CD8-positive, alpha-beta memory T cell (primary cell): ENCODE data around the gene SLC6A13. TPM values are rescaled to one million over a fixed set of nuclear protein-coding genes. Genes with fewer than 3 reads are reported as not detected.

Experiments
- CTCF ChIA-PET: fragments of 350-600 bp; sonication (Branson Sonifier 250); formaldehyde crosslinking; loops from one replicate; lab custom pipeline; 2021; ENCODE audit warnings: antibody characterized with exemption; lab: Charles Lee
- POLR2A ChIA-PET: fragments of 350-600 bp; sonication (Branson Sonifier 250); formaldehyde crosslinking; loops from one replicate; lab custom pipeline; 2021; ENCODE audit warnings: antibody characterized with exemption; lab: Charles Lee
- DNase-seq, 5 donors: peaks; one replicate each; pipeline versions ENCODE4 v3.0.0 to v3.0.0-alpha.2; 2020 to 2022; ENCODE audit warnings: mixed read lengths in 1 of 5
- H3K27ac ChIP-seq: one replicate; pipeline ENCODE4 v1.7.0; 2013; ENCODE audit warnings: low read depth, mild to moderate bottlenecking, low read length, moderate library complexity
- H3K27me3 ChIP-seq: 2 replicates; pipeline ENCODE4 v1.7.0; 2013; ENCODE audit warnings: low read length, mild to moderate bottlenecking; ENCODE audit not compliant: insufficient read depth, poor library complexity, severe bottlenecking
- H3K36me3 ChIP-seq: 2 replicates; pipeline ENCODE4 v1.7.0; 2013; ENCODE audit warnings: mild to moderate bottlenecking, low read length, moderate library complexity; ENCODE audit not compliant: insufficient read depth
- H3K4me1 ChIP-seq: 2 replicates; pipeline ENCODE4 v1.7.0; 2013; ENCODE audit warnings: mild to moderate bottlenecking, low read length, moderate library complexity; ENCODE audit not compliant: insufficient read depth
- H3K4me3 ChIP-seq: 2 replicates; pipeline ENCODE4 v1.7.0; 2013; ENCODE audit warnings: mild to moderate bottlenecking, low read length
- H3K9me3 ChIP-seq: 2 replicates; pipeline ENCODE4 v1.7.0; 2013; ENCODE audit warnings: mild to moderate bottlenecking, low read length
- H3K27ac Mint-ChIP-seq, 8 donors: one replicate each; pipeline ENCODE4 v1.8.0; 2020 to 2021; ENCODE audit warnings: mixed read lengths in 8 of 8, mild to moderate bottlenecking in 6 of 8, inconsistent platforms in 3 of 8, moderate library complexity in 3 of 8
- H3K27me3 Mint-ChIP-seq, 2 donors: one replicate each; pipeline ENCODE4 v1.8.0; 2020 to 2021; ENCODE audit warnings: mixed read lengths in 2 of 2, mild to moderate bottlenecking in 1 of 2, moderate library complexity in 1 of 2
- H3K36me3 Mint-ChIP-seq, 3 donors: one replicate each; pipeline ENCODE4 v1.8.0; 2020 to 2021; ENCODE audit warnings: mixed read lengths in 3 of 3, inconsistent platforms in 1 of 3, mild to moderate bottlenecking in 1 of 3
- H3K4me1 Mint-ChIP-seq, 3 donors: one replicate each; pipeline ENCODE4 v1.8.0; 2020 to 2021; ENCODE audit warnings: mixed read lengths in 3 of 3, inconsistent platforms in 1 of 3, mild to moderate bottlenecking in 1 of 3
- H3K4me3 Mint-ChIP-seq, 7 donors: one replicate each; pipeline ENCODE4 v1.8.0; 2020 to 2021; ENCODE audit warnings: mixed read lengths in 7 of 7, mild to moderate bottlenecking in 6 of 7, moderate library complexity in 4 of 7, inconsistent platforms in 2 of 7
- H3K9me3 Mint-ChIP-seq, 5 donors: one replicate each; pipeline ENCODE4 v1.8.0; 2020 to 2022; ENCODE audit warnings: mixed read lengths in 5 of 5, mild to moderate bottlenecking in 3 of 5, moderate library complexity in 2 of 5, inconsistent platforms in 1 of 5
- polyA plus RNA-seq: library from polyadenylated mRNA; unstranded; fragments of 300-500 nt; fragmentation: Illumina TruSeq; gene quantifications from one replicate; pipeline ENCODE4 v1.2.3, GENCODE V29; 2021
- total RNA-seq, 2 experiments: library from RNA; stranded (reverse); gene quantifications; one replicate each; pipeline ENCODE4 v1.2.3, GENCODE V29; 2021

Gene SLC6A13
- total and polyA plus RNA-seq, 3 experiments from 2014 or later: 0.09 to 0.31 TPM; not detected in 1

DNA sequence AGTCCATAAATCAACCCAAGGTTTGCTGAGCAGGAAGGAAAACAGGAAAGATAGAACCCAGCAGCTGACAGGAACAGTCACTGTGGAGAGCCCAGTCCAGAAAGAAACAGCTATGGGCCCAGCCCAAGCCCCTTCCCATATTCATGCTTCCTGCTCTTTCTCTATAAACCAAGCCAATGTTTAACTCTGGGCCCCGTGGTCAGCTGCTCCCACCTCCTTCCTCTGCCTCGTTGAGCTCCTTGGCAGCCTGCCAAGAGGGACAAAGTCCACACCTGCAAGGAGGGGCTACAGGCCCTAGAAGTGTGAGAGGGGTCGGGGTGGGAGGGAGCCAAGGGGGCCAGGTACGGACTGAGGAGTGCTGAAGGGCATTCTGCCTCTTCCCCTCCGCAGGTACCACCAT lies 10.0 kb downstream of the SLC6A13 start:
- no peak for DNase-seq
- Mint-ChIP-seq H3K27ac (no peak overlapping the region), H3K4me1 (no peaks in the 10 kb centered on the region), H3K27me3 (peaks cover 20 to 54% of the 10 kb centered on the region in 2 donors), H3K36me3 (peaks cover 0 to 14% (median 3%) of the 10 kb centered on the region in 3 donors), H3K9me3 (peaks cover 2 to 8% (median 5%) of the 10 kb centered on the region in 5 donors), H3K4me3 (no peak overlapping the region)
- no peak overlapping the region for H3K27ac ChIP-seq
- no peaks in the 10 kb centered on the region for H3K36me3 ChIP-seq
- H3K9me3 ChIP-seq: peaks cover 5% of the 10 kb centered on the region
- peaks cover 5% of the 10 kb centered on the region for H3K27me3 ChIP-seq
- no peaks in the 10 kb centered on the region for H3K4me1 ChIP-seq
- no peak overlapping the region for H3K4me3 ChIP-seq
- ChIA-PET CTCF (no interaction called here), POLR2A (no interaction called here)

DNA sequence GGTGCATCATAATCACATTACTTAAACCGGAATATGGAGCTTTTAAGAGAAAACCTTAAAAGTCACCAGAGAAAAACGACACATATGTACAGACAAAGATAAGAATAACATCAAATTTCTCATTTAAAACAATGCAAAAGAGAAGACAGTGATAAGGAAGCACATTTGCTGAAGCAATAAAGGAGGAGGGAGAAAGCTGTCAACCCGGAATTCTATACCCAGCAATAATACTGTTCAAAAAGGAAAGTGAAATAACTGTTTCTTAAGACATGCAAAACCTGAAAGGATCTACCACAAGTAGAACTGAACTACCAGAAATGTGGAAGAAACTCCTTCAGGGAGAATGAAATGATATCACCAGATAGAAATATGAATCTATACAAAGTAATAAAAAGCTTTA lies 15.4 kb downstream of the SLC6A13 start:
- ChIA-PET POLR2A (no interaction called here), CTCF (no interaction called here)
- H3K27me3 ChIP-seq: no peaks in the 10 kb centered on the region
- peaks cover 8 to 26% (median 22%) of the 10 kb centered on the region in 5 donors for H3K9me3 Mint-ChIP-seq
- no peak overlapping the region for H3K27ac ChIP-seq
- peaks cover 7 to 36% of the 10 kb centered on the region in 2 donors for H3K27me3 Mint-ChIP-seq
- H3K4me3 ChIP-seq: no peak overlapping the region
- peaks cover 1 to 16% (median 2%) of the 10 kb centered on the region in 3 donors for H3K36me3 Mint-ChIP-seq
- H3K36me3 ChIP-seq: no peaks in the 10 kb centered on the region
- DNase-seq: no peak
- no peaks in the 10 kb centered on the region for H3K4me1 ChIP-seq
- peaks cover 5% of the 10 kb centered on the region for H3K9me3 ChIP-seq
- H3K27ac Mint-ChIP-seq: no peak overlapping the region
- no peaks in the 10 kb centered on the region for H3K4me1 Mint-ChIP-seq
- H3K4me3 Mint-ChIP-seq: no peak overlapping the region

- H3K27me3 ChIP-seq: no peaks in the 10 kb centered on the region
- no peak overlapping the region for H3K27ac ChIP-seq
- Mint-ChIP-seq H3K27ac (no peak overlapping the region), H3K4me3 (no peak overlapping the region), H3K27me3 (peaks cover 16 to 47% of the 10 kb centered on the region in 2 donors), H3K36me3 (peaks cover 1 to 29% (median 2%) of the 10 kb centered on the region in 3 donors), H3K4me1 (no peaks in the 10 kb centered on the region), H3K9me3 (peaks cover 11 to 26% (median 22%) of the 10 kb centered on the region in 5 donors)
- no peaks in the 10 kb centered on the region for H3K36me3 ChIP-seq
- ChIA-PET CTCF (no interaction called here), POLR2A (interaction anchor here (0.7 kb wide), 1 partner anchor 9 kb away, joined by 5 read pairs; no protein-coding TSS in a partner anchor)
- no peak overlapping the region for H3K4me3 ChIP-seq
- no peak for DNase-seq
- no peaks in the 10 kb centered on the region for H3K4me1 ChIP-seq
- H3K9me3 ChIP-seq: peaks cover 5% of the 10 kb centered on the region
Measured at GRCh38 chr12:243381-243780, 19.3 kb downstream of the SLC6A13 start.

- H3K4me1 ChIP-seq: no peaks in the 10 kb centered on the region
- no peak overlapping the region for H3K27ac ChIP-seq
- ChIA-PET CTCF (no interaction called here), POLR2A (no interaction called here)
- Mint-ChIP-seq H3K36me3 (peaks cover 1 to 29% (median 2%) of the 10 kb centered on the region in 3 donors), H3K27ac (no peak overlapping the region), H3K27me3 (peaks cover 19 to 51% of the 10 kb centered on the region in 2 donors), H3K9me3 (peaks cover 9 to 26% (median 18%) of the 10 kb centered on the region in 5 donors), H3K4me1 (no peaks in the 10 kb centered on the region), H3K4me3 (no peak overlapping the region)
- no peaks in the 10 kb centered on the region for H3K36me3 ChIP-seq
- H3K27me3 ChIP-seq: no peaks in the 10 kb centered on the region
- H3K9me3 ChIP-seq: no peaks in the 10 kb centered on the region
- no peak overlapping the region for H3K4me3 ChIP-seq
- DNase-seq: no peak
Measured at GRCh38 chr12:242496-242895, 20.1 kb downstream of the SLC6A13 start.

- no peak overlapping the region for H3K4me3 Mint-ChIP-seq
- H3K4me1 ChIP-seq: no peaks in the 10 kb centered on the region
- peaks cover 9 to 19% (median 11%) of the 10 kb centered on the region in 5 donors for H3K9me3 Mint-ChIP-seq
- no peaks in the 10 kb centered on the region for H3K9me3 ChIP-seq
- H3K27ac Mint-ChIP-seq: no peak overlapping the region
- POLR2A ChIA-PET: no interaction called here
- no peak overlapping the region for H3K27ac ChIP-seq
- peaks cover 19 to 51% of the 10 kb centered on the region in 2 donors for H3K27me3 Mint-ChIP-seq
- CTCF ChIA-PET: no interaction called here
- no peak overlapping the region for H3K4me3 ChIP-seq
- peaks cover 0 to 29% (median 2%) of the 10 kb centered on the region in 3 donors for H3K36me3 Mint-ChIP-seq
- DNase-seq: no peak
- H3K4me1 Mint-ChIP-seq: no peaks in the 10 kb centered on the region
- no peaks in the 10 kb centered on the region for H3K27me3 ChIP-seq
- no peaks in the 10 kb centered on the region for H3K36me3 ChIP-seq
Measured at GRCh38 chr12:241266-241665, 21.4 kb downstream of the SLC6A13 start.

DNA sequence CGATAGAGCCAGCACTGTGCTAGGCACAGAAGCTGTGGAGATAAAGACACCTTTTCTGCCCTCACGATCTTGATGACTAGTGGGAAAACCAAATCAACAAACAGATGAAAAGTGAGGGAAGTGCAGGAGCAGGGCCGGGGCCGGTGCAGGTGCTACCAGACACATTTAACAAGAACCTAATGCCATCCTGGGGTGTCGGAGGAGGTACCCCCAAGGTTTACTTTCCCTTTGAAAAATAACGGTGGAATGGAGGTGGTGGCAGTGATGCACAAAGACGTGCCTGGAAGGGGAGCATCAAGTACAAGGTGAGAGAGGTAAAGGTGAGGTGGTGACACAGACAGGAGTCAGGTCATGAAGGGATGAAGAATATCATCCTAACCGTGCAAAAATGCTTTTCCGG lies 22.1 kb downstream of the SLC6A13 start:
- ChIA-PET POLR2A (no interaction called here), CTCF (no interaction called here)
- Mint-ChIP-seq H3K36me3 (peaks cover 0 to 35% (median 2%) of the 10 kb centered on the region in 3 donors), H3K9me3 (peaks cover 13 to 26% (median 16%) of the 10 kb centered on the region in 5 donors), H3K4me3 (no peak overlapping the region), H3K27ac (no peak overlapping the region), H3K4me1 (no peaks in the 10 kb centered on the region), H3K27me3 (peaks cover 22 to 51% of the 10 kb centered on the region in 2 donors)
- Histone ChIP-seq H3K9me3 (no peaks in the 10 kb centered on the region), H3K27me3 (no peaks in the 10 kb centered on the region), H3K27ac (no peak overlapping the region), H3K36me3 (no peaks in the 10 kb centered on the region), H3K4me3 (no peak overlapping the region), H3K4me1 (no peaks in the 10 kb centered on the region)
- DNase-seq: no peak

- H3K27ac Mint-ChIP-seq: peak overlapping the region in 1 of 8 donors; percentile 89
- Histone ChIP-seq H3K9me3 (no peaks in the 10 kb centered on the region), H3K4me3 (no peak overlapping the region), H3K4me1 (no peaks in the 10 kb centered on the region), H3K36me3 (no peaks in the 10 kb centered on the region), H3K27ac (no peak overlapping the region), H3K27me3 (no peaks in the 10 kb centered on the region)
- H3K4me3 Mint-ChIP-seq: no peak overlapping the region
- peaks cover 17 to 43% of the 10 kb centered on the region in 2 donors for H3K27me3 Mint-ChIP-seq
- peaks cover 8 to 30% (median 21%) of the 10 kb centered on the region in 5 donors for H3K9me3 Mint-ChIP-seq
- no peaks in the 10 kb centered on the region for H3K4me1 Mint-ChIP-seq
- DNase-seq: no peak
- POLR2A ChIA-PET: no interaction called here
- CTCF ChIA-PET: no interaction called here
- H3K36me3 Mint-ChIP-seq: peaks cover 0 to 33% (median 2%) of the 10 kb centered on the region in 3 donors
Measured at GRCh38 chr12:238736-239398, 23.8 kb downstream of the SLC6A13 start.

- CTCF ChIA-PET: no interaction called here
Measured at GRCh38 chr12:238116-238515, 24.5 kb downstream of the SLC6A13 start.

More at GRCh38 chr12:238116-238515, 24.5 kb downstream of the SLC6A13 start:
- DNase-seq: no peak
- POLR2A ChIA-PET: no interaction called here
- Histone ChIP-seq H3K27ac (no peak overlapping the region), H3K9me3 (no peaks in the 10 kb centered on the region), H3K36me3 (no peaks in the 10 kb centered on the region), H3K4me1 (no peaks in the 10 kb centered on the region), H3K4me3 (no peak overlapping the region), H3K27me3 (no peaks in the 10 kb centered on the region)
- Mint-ChIP-seq H3K9me3 (peaks cover 8 to 30% (median 23%) of the 10 kb centered on the region in 5 donors), H3K27me3 (peaks cover 21 to 37% of the 10 kb centered on the region in 2 donors), H3K27ac (no peak overlapping the region), H3K4me1 (no peaks in the 10 kb centered on the region), H3K4me3 (no peak overlapping the region), H3K36me3 (peaks cover 0 to 33% (median 2%) of the 10 kb centered on the region in 3 donors)
